Lower leg skin (tissue), 3 donors: ENCODE measurements around the gene USP2.

Experiments
- POLR2A ChIP-seq, 2 donors: fragments of 450-650 bp; IDR thresholded peaks; one replicate each; pipeline ENCODE4 v1.6.1; 2016 to 2017; ENCODE audit warnings: antibody characterized with exemption in 2 of 2, mild to moderate bottlenecking in 1 of 2, moderate library complexity in 1 of 2
- TF ChIP-seq, protein P1 (sequence below), 3 donors: fragments of 450-650 bp; IDR thresholded peaks; one replicate each; pipeline ENCODE4 v1.5.1; 2016; ENCODE audit warnings: antibody characterized with exemption in 3 of 3, mild to moderate bottlenecking in 3 of 3, moderate library complexity in 2 of 3

DNA sequence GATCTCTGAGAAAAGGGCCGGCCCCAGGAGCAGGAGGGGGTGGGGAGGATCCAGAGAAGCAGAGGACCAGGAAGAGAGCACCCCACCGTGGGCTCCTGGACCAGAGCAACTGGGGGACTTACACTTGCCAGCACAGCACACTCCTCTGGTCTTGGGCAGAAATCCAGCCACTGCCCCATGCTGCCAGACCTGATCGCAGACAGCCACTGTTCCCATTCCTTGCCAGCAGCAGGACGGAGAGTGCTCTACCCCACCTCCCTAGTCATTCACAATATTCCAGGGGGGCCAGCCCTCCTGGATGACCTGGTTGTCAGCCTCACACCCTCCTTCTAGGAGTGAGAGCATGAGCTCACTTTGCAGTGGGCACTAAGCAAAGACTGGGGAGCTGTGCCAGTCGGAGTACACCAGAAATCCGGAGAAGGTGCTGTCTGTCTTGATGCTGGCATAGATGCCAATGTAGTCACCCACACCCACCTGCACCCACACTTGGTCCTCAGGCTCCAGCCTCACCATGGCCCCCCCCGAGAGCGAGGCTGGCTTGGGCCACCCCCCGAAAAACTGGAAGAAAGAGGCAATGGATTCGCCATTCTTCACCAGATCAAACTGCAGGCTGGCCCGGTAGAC is 42.4 kb downstream of the USP2 start:
- TF ChIP-seq, protein P1, sequence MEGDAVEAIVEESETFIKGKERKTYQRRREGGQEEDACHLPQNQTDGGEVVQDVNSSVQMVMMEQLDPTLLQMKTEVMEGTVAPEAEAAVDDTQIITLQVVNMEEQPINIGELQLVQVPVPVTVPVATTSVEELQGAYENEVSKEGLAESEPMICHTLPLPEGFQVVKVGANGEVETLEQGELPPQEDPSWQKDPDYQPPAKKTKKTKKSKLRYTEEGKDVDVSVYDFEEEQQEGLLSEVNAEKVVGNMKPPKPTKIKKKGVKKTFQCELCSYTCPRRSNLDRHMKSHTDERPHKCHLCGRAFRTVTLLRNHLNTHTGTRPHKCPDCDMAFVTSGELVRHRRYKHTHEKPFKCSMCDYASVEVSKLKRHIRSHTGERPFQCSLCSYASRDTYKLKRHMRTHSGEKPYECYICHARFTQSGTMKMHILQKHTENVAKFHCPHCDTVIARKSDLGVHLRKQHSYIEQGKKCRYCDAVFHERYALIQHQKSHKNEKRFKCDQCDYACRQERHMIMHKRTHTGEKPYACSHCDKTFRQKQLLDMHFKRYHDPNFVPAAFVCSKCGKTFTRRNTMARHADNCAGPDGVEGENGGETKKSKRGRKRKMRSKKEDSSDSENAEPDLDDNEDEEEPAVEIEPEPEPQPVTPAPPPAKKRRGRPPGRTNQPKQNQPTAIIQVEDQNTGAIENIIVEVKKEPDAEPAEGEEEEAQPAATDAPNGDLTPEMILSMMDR (IDR thresholded peaks at IDR 0.05) = no peak
- no peak for TF ChIP-seq POLR2A (IDR thresholded peaks at IDR 0.05)
